ENCODE measurements around the gene OPRM1. TPM values are rescaled to one million over a fixed set of nuclear protein-coding genes. Genes with fewer than 3 reads are reported as not detected.

The OPRM1 gene
- total RNA-seq, 3 donors from 2014 or later: not detected

DNA sequence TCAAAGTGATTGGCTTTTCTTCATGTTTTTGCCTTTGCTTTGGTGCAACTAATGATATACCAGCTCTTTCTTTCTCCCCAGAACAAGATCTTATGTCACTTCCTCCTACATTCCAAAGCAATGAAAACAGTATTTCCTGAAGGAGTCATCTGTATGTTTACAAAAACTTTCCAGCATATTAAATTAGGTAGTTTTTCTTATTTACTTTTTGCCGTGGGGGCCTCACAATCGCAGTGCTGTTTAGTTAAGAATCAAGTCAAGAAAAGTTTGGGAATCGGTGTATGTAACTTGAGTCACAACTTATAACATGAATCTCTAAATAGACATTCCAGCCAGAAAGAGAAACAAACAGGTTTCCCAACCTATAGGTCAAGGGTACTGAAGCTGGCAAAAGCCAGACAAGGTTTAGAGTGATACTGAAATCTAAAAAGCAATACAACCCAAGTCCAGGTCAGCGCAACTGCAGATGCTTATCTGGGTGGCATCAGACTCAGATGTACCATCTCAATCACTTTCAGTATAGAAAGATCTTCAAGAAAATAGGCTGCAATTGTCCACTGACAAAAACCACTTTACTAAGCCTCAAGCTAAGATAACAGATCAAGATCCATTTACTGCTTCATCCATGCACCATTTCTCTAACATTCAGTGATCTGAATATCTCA, 253.9 kb downstream of the OPRM1 start:
- no peaks in the 10 kb centered on the region for H3K4me1 Mint-ChIP-seq (ENCODE audit: low read depth)
- ATAC-seq (no peak), DNase-seq (no peak)
- H3K27me3 Mint-ChIP-seq (ENCODE audit: low read depth): no peaks in the 10 kb centered on the region
- H3K9me3 Mint-ChIP-seq: no peaks in the 10 kb centered on the region
- H3K4me3 Mint-ChIP-seq: no peak overlapping the region
- no peaks in the 10 kb centered on the region for H3K36me3 Mint-ChIP-seq (ENCODE audit: insufficient read depth)

DNA sequence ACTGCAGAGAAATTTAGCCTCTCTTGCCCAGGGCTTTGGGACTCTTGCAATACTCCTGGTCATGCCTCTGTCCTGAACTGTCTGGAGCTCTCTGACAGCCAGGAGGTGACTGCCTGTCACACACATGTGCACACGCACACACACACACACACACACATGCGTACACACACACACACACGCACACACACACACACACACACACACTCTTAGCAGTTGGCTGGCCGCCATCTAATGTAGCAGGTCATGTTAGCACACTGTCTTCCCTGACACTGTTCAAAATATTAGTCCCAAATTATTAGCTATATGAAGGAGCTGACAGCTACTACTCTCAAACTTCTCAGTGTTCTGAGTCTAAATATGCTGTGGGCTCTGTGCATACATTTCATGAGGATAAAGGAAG, 256.7 kb downstream of the OPRM1 start:
- H3K4me3 Mint-ChIP-seq: no peak overlapping the region
- ATAC-seq: no peak
- H3K36me3 Mint-ChIP-seq (ENCODE audit: insufficient read depth): no peaks in the 10 kb centered on the region

More for the DNA sequence above, 256.7 kb downstream of the OPRM1 start:
- Mint-ChIP-seq H3K27me3 (ENCODE audit: low read depth) (no peaks in the 10 kb centered on the region), H3K9me3 (no peaks in the 10 kb centered on the region), H3K4me1 (ENCODE audit: low read depth) (peaks cover 4% of the 10 kb centered on the region)
- no peak for DNase-seq
